GM04503 (cell line): Measurements from ENCODE around the gene ADSS2.

Source experiments
- DNase-seq: peaks from one replicate; pipeline ENCODE4 v3.0.0-alpha.2; 2012; ENCODE audit warnings: low read depth

Gene ADSS2

GRCh38 chr1:244445320-244446181 is 6.2 kb downstream of the ADSS2 start:
- no peak for DNase-seq

DNA sequence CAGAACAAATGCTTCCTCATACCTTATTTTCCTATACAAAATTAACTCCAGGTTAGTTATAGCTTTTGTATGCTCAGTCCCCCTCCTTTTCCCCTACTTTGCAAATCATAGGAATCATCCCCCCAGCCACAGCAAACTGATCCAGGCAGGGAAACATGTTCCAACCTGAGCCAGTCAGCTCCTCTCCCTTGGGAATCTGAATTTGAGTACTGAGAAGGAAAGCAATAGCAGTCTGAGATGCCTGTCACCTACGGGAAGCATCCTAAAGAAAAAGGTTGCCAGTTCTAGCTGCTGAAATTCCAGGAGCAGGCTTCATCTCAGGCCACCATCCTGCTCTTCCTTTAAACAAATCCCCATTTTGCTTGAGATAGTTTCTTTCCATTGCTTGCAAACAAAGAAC is 6.9 kb downstream of the ADSS2 start:
- DNase-seq: no peak

GRCh38 chr1:244442850-244443249 is 8.9 kb downstream of the ADSS2 start:
- no peak for DNase-seq

DNA sequence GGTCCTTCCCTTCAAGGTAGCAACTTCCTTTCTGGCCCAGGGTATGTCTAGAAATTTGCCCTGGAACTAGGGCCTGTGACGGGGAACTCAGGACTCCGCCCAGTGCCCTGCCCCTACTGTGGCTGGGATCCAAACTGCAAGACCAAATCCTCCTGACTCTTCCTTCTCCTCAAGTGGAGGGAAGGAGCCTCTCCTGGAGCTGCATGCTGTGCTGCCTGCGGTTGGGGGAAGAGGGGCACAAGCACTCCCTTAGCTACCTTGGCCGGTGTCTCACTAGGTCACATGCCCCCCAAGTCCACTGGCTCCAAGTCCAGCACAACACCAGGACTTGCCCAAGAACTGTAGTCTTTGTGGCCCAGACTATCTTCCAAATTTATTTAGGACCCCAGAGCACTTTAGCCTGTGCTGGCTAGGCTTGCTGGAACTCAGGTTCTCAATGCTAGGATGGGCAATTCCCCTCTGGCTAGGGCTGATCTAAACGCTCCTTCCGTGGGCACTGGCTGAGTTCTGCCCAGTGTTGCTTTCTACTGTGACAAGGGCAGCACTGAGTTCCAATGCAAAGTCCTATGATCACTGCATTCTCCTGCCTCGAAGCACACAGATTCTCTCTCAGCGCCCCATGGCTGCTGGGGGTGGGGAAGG is 12.2 kb downstream of the ADSS2 start:
- no peak for DNase-seq

DNA sequence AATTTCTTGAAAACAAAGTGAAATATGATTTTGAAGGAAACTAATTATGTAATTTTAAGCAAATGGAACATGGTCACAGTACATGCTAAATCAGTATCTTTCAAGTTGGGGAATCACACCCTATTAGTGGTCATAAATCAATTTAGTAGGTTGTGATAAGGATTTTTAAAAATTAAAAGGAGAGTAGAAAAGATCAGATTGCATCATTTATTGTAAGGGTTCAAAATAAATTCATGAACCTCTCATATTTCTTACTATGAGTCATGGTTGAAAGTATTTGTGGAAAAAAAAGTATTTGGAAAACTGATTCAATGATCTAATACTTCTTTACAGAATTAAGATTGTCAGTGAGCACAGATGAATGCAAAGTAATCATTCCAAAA is 14.6 kb downstream of the ADSS2 start:
- no peak for DNase-seq

DNA sequence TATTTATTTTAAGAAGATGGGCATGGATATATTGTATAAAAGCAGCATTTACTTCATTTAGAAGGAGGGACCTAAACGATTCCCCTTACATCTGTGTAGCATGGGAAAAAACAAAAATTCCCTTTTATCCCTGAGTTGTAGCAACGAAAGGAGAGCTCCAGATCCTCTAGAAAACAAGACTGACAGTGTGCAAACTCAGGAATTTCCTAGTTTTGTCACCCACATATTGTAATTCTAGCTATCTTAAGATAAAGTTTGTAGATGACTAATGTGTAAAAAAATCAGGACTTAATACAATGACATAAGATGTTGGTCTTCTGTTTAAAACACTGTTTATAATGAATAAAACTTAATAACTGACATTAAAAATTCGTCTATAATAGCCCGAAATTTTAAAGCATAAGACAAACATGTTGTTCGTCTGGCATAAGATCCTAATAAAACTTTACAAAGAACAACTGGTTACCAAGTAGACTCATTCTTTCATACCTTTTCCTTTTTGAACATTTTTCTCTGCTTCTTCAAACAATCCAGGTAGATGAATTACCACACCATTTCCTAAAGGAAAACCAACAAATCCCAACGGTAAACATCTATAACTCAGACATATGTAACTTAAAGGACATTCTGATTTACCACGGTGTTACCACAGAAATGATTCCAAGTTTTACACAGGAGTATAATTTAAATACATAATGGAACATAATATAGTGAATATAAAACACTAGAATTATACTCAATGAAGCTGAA is 15.2 kb downstream of the ADSS2 start:
- no peak for DNase-seq

DNA sequence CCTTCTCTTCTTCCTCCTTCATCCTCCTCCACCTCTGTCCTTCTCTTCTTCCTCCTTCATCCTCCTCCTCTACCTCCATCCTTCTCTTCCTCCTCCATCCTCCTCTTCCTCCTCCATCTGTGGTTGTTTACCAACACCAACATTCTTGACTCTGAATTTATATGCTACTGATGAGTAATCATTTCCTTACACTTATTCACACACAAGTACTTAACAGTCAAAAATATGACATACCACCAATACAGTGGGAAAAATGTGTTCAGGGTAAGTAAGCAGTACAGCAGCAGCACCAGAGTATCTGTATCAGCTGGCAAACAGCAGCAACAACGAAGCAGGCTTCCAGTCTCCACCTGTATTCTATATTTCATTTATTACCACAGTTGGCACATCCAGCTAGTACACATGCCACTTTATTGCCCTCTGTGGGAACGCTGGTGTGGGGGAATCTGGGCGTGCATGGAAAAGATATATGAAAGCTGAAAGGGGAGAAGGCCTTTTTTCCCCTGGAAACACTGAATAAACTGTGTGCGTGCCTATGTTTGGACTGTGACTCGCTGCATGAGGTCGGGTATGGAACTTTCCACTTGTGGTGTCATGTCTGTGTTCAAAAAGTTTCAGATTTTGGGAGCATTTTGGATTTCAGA is 16.0 kb downstream of the ADSS2 start:
- DNase-seq: peak; percentile 36

DNA sequence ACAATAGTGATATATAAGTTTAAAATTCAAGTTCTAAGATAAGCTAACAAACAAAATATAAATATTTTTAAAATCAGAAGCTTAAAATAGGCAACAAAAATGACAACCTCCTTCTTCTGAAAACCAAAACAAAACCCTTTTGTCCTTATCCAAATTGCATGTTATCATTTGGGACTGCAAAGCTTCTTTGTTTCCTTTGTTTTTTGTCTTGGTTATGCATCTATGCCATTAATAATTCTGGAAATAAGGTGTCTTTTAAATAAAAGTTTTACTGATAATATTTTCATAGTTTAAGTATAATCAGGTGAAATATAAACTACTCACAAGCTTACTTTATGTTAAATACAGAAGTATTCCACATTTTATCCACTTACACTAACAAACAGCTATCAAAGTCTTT is 20.5 kb downstream of the ADSS2 start:
- no peak for DNase-seq

- no peak for DNase-seq
Observed at GRCh38 chr1:244429818-244430217, 21.9 kb downstream of the ADSS2 start.

GRCh38 chr1:244427647-244428046 is 24.1 kb downstream of the ADSS2 start:
- no peak for DNase-seq

GRCh38 chr1:244424649-244425334 is 26.9 kb downstream of the ADSS2 start:
- DNase-seq: no peak

DNA sequence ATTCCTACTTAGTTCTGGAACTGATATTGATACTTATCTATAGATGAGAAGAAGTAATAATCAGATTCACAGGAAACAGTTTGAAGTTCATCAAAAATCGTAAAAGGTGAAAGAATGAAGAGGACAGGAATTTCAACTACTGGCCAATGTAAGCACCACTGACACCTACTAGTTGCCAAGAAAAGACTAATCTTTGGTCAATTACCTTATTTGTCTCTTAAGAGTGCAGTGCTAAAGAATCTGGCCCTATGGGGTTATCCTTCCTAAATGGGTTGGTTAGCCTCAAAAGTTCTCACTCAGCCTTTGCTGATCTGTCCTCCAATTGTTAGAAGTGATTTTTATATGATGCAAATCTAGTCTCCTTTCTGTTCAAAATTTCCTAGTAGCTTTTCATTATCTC is 29.5 kb downstream of the ADSS2 start:
- no peak for DNase-seq

DNA sequence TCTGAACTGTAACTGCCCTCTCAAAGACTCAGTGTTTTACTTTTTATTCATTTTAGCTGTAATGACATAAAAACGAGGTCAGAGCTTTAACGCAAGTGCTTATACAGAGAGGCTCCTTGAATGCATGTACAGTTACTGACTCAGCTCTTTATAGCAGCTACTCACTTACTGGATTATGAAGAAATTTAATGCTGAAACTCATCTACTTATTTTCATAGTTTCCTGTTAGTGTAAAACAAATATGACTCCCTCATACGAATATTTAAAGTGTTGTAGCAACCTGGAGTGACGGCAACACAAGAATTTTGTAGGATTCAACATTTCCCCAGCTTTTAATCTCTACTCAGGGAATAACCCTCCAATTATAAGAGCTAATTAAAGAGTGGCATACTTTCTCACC is 32.7 kb downstream of the ADSS2 start:
- no peak for DNase-seq

DNA sequence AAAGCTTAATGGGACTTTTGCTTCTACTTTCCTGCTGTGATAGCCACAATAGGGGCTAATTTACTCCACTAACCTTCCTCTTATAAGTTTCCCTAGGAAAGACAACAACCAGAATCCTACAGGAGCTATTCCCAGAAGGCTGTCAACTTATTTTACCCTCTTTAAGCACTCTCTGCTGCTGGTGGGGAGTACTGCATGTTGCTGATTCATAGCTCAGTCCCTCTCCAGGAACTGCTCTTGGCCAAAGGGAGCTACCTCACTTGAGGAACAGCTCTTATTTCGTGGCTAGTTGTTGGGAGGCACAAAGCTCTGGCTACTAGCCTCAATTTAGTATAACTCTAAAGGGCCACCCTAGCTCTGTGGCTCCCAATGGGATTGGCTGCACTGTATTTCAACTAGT is 37.2 kb downstream of the ADSS2 start:
- peak; percentile 42 for DNase-seq

DNA sequence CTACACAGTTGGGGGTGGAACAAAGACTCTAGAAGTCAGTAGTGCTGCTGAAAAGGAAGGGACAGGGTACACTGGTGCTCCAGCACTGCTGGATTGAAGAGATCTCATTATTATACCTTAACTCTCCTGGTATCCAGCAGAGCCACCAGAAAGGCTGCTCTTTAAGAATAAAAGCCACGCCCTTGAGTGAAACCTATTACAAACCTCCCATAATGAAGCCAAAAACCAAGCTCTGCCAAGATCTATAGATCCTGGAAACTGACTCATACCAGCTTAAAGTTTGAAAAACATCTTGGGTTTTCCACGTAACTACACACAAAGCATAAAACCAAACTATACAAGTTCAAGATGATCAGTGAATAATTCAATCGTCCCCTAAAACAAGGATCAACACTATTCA is 38.0 kb downstream of the ADSS2 start:
- DNase-seq: no peak

DNA sequence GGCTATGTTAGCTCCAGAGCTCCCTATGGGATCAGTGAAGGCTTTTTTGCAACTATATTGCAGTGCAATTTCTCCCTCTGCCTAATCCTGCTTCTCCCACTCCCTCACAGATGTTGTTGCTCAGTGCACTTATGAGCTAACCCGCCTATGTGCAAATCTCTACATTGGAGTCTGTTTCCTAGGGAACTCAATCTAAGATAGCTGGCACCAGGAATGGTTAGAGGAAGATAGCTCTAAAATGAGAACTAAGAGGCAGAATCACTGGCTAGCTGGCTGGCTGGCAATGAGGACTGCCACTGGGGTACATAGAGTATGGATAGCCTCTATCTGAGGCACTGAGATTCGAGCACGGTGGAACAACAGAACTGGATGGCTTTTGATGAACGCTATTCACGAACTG is 39.5 kb downstream of the ADSS2 start:
- no peak for DNase-seq

DNA sequence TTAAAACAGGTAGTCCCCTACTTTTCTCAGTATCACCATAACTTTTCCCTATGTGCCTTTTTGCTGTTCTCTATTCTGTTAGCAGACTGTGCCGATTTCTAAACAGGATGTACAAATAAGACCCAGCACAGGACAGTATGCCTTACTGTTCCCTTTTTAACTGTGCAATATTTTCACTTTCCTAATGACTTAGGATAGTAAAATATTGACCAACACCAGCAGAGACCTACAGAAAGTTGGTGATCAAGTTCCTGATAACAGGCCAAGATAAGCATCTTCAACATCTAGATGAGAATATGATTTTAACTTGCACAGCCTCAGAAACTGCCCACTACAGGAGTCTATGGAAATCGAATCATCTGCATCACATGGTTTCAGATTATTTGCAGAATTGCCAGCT is 42.0 kb downstream of the ADSS2 start:
- DNase-seq: no peak

DNA sequence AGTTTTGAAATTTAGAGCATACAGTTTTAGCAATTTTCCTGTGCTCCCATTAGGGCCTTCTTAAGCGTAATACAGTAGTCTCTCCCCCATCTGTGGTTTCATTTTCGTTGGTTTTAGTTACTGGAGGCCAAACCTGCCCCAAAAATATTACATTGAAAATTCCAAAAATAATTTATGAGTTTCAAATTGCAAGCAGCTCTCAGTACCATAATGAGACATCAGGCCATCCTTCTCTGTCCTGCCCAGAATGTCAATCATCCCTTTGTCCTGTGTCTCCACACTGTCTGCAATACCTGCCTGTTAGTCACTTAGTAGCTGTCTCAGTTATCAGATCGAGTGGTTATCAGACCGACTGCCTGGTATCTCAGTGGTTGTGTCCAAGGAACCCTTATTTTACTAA is 45.4 kb downstream of the ADSS2 start:
- no peak for DNase-seq

DNA sequence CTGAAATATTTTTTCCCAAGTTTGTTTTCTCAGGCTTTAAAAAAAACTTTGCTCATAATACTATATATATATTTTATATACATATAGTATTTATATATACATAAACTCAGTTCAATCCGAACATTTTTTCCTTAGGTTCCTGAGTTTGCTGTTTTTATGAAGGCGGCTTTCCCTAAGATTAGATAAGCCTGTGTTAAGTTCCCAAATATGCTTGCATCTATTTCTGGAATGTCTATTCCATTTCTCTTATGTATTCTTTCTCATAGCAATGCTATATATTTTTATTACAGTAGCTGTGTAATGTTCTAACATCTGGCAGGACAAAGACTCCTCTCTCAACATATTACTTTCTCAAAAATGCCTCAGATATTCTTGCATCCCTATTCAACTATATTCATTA is 45.9 kb downstream of the ADSS2 start:
- DNase-seq: no peak

GRCh38 chr1:244403431-244403830 is 48.3 kb downstream of the ADSS2 start:
- no peak for DNase-seq

- no peak for DNase-seq
Observed at GRCh38 chr1:244400974-244401373, 50.7 kb downstream of the ADSS2 start.

GRCh38 chr1:244397131-244397530 is 54.6 kb downstream of the ADSS2 start:
- DNase-seq: no peak
